Panc1 (cell line): ENCODE results near the gene PRCC. TPM values are rescaled to one million over a fixed set of nuclear protein-coding genes. Genes with fewer than 3 reads are reported as not detected.

Source experiments
- ATAC-seq: fragments of 200-7000 bp; cut with Tn5 transposase; 2 replicates; pipeline ENCODE4 v1.9.1; 2020; ENCODE audit warnings: mild to moderate bottlenecking, moderate library complexity
- BruUV-seq: library from RNA; stranded (reverse); fragments of 400-500 nt; replicated peaks from 2 replicates; lab custom pipeline; 2021; lab: Mats Ljungman, UMichigan
- CTCF ChIA-PET: fragments of 300-600 bp; sonication (Branson Sonifier 250); formaldehyde crosslinking; loops from one replicate; lab custom pipeline; 2022; ENCODE audit warnings: antibody characterized with exemption; lab: Charles Lee
- POLR2A ChIA-PET: fragments of 300-600 bp; sonication (Branson Sonifier 250); formaldehyde crosslinking; loops from one replicate; lab custom pipeline; 2022; ENCODE audit warnings: antibody characterized with exemption; lab: Charles Lee
- DNase-seq: peaks from one replicate; pipeline ENCODE4 v3.0.0-alpha.2; 2010; ENCODE audit warnings: low read depth, low spot score
- H3K27ac ChIP-seq: 2 replicates; pipeline ENCODE4 v1.5.1; 2011; ENCODE audit warnings: mild to moderate bottlenecking, low read length, inconsistent platforms
- H3K27me3 ChIP-seq: fragments of 200-500 bp; sonication (Bioruptor generic); 2 replicates; pipeline ENCODE4 v1.6.0; 2014; ENCODE audit warnings: low read length, inconsistent platforms; ENCODE audit not compliant: control insufficient read depth, insufficient read depth
- H3K36me3 ChIP-seq: fragments of 200-500 bp; sonication (Bioruptor generic); 2 replicates; pipeline ENCODE4 v1.5.1; 2014; ENCODE audit warnings: inconsistent platforms, mild to moderate bottlenecking, low read length, moderate library complexity; ENCODE audit not compliant: control insufficient read depth, insufficient read depth
- H3K4me1 ChIP-seq: 2 replicates; pipeline ENCODE4 v1.5.1; 2011; ENCODE audit warnings: inconsistent platforms, mild to moderate bottlenecking, low read length, moderate library complexity; ENCODE audit not compliant: control insufficient read depth, insufficient read depth
- H3K4me3 ChIP-seq, 2 experiments: 2 replicates each; pipeline ENCODE4 v1.5.1; 2011 to 2012; ENCODE audit warnings: low read depth in 2 of 2, low read length in 2 of 2, mild to moderate bottlenecking in 2 of 2, inconsistent platforms in 1 of 2, moderate library complexity in 1 of 2
- H3K9me3 ChIP-seq: fragments of 200-500 bp; sonication (Bioruptor generic); 2 replicates; pipeline ENCODE4 v1.5.1; 2014; ENCODE audit warnings: low read depth, mild to moderate bottlenecking, inconsistent platforms, low read length, moderate library complexity; ENCODE audit not compliant: control insufficient read depth, insufficient read depth
- POLR2AphosphoS5 ChIP-seq: IDR thresholded peaks from 2 replicates; pipeline ENCODE4 v1.6.1; 2012; ENCODE audit warnings: mild to moderate bottlenecking, low read depth, low read length, moderate library complexity
- SIN3A ChIP-seq: IDR thresholded peaks from 2 replicates; pipeline ENCODE4 v1.6.1; 2012; ENCODE audit warnings: low read depth, mild to moderate bottlenecking, low read length, moderate library complexity, borderline replicate concordance; ENCODE audit not compliant: insufficient read depth
- TCF7L2 ChIP-seq: IDR thresholded peaks from 2 replicates; pipeline ENCODE4 v1.6.1; 2011; ENCODE audit warnings: mild to moderate bottlenecking, low read depth, low read length, inconsistent platforms
- in situ Hi-C: cut with HindIII; loops from 2 replicates; pipeline ENCODE4 v1.10.0; 2016; ENCODE audit warnings: low sequenced_read_pairs, low pct_unique_long_range_greater_than_20kb
- intact Hi-C: fragments of 100-400 bp; cut with micrococcal nuclease; formaldehyde crosslinking; loops from one replicate; pipeline ENCODE4 v1.10.0; 2022; ENCODE audit not compliant: unreplicated experiment
- total RNA-seq: library from RNA; stranded (reverse); gene quantifications from one replicate; pipeline ENCODE4 v1.2.1, GENCODE V29; 2021; ENCODE audit not compliant: unreplicated experiment
- TF ChIP-seq, protein P1 (sequence below), 2 experiments: IDR thresholded peaks; 2 replicates each; pipeline ENCODE4 v1.6.1; 2011 to 2012; ENCODE audit warnings: low read depth in 2 of 2, control low read depth in 1 of 2, low read length in 1 of 2, mild to moderate bottlenecking in 1 of 2, moderate library complexity in 1 of 2; ENCODE audit not compliant: insufficient read depth in 1 of 2
- TF ChIP-seq, protein P2 (sequence below): fragments of 450-650 bp; IDR thresholded peaks from 2 replicates; pipeline ENCODE4 v1.5.1; 2017; ENCODE audit warnings: mild to moderate bottlenecking

PRCC gene
- total RNA-seq, 1 experiment from 2014 or later = 78.5 TPM

DNA sequence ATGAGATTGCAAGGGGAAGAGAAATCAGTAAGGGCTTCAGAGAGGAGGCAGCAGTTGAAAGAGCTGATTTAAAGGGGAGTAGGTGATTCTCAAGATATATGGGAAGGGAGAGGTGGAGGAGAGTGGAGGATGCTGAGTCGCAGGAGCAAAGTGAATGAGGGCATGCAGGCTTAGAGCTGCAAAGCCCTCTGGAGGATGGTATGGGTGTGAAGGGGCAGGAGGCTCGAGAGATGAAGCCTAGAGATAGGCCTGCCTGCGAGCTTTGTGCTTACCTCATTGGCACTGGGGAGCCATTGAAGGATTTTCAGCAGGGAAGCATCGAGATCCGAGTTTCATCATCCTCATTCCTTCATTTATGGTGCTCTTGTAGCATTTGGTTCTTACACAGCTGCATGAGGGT is 65.1 kb downstream of the PRCC start:
- Histone ChIP-seq H3K36me3 (no peaks in the 10 kb centered on the region), H3K4me3 (no peak overlapping the region), H3K4me1 (no peaks in the 10 kb centered on the region), H3K9me3 (no peaks in the 10 kb centered on the region), H3K27ac (no peak overlapping the region), H3K27me3 (peaks cover 9% of the 10 kb centered on the region)
- in situ Hi-C loops (no loop called here), intact Hi-C loops (no loop called here)
- ChIA-PET CTCF (interaction anchor here (0.6 to 0.7 kb wide), 2 partner anchors 53 to 126 kb away, joined by 3 to 13 read pairs; no protein-coding TSS in a partner anchor), POLR2A (no interaction called here)
- ATAC-seq (no peak), DNase-seq (no peak)
- TF ChIP-seq, protein P1, sequence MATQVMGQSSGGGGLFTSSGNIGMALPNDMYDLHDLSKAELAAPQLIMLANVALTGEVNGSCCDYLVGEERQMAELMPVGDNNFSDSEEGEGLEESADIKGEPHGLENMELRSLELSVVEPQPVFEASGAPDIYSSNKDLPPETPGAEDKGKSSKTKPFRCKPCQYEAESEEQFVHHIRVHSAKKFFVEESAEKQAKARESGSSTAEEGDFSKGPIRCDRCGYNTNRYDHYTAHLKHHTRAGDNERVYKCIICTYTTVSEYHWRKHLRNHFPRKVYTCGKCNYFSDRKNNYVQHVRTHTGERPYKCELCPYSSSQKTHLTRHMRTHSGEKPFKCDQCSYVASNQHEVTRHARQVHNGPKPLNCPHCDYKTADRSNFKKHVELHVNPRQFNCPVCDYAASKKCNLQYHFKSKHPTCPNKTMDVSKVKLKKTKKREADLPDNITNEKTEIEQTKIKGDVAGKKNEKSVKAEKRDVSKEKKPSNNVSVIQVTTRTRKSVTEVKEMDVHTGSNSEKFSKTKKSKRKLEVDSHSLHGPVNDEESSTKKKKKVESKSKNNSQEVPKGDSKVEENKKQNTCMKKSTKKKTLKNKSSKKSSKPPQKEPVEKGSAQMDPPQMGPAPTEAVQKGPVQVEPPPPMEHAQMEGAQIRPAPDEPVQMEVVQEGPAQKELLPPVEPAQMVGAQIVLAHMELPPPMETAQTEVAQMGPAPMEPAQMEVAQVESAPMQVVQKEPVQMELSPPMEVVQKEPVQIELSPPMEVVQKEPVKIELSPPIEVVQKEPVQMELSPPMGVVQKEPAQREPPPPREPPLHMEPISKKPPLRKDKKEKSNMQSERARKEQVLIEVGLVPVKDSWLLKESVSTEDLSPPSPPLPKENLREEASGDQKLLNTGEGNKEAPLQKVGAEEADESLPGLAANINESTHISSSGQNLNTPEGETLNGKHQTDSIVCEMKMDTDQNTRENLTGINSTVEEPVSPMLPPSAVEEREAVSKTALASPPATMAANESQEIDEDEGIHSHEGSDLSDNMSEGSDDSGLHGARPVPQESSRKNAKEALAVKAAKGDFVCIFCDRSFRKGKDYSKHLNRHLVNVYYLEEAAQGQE (IDR thresholded peaks at IDR 0.05; ENCODE audit: insufficient read depth in 1 of 2, low read depth in 2 of 2, low read length in 1 of 2) = no peak
- TF ChIP-seq, protein P2, sequence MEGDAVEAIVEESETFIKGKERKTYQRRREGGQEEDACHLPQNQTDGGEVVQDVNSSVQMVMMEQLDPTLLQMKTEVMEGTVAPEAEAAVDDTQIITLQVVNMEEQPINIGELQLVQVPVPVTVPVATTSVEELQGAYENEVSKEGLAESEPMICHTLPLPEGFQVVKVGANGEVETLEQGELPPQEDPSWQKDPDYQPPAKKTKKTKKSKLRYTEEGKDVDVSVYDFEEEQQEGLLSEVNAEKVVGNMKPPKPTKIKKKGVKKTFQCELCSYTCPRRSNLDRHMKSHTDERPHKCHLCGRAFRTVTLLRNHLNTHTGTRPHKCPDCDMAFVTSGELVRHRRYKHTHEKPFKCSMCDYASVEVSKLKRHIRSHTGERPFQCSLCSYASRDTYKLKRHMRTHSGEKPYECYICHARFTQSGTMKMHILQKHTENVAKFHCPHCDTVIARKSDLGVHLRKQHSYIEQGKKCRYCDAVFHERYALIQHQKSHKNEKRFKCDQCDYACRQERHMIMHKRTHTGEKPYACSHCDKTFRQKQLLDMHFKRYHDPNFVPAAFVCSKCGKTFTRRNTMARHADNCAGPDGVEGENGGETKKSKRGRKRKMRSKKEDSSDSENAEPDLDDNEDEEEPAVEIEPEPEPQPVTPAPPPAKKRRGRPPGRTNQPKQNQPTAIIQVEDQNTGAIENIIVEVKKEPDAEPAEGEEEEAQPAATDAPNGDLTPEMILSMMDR = no peak
- TF ChIP-seq TCF7L2 (no peak), POLR2AphosphoS5 (no peak)
- no TSS peak for BruUV-seq

DNA sequence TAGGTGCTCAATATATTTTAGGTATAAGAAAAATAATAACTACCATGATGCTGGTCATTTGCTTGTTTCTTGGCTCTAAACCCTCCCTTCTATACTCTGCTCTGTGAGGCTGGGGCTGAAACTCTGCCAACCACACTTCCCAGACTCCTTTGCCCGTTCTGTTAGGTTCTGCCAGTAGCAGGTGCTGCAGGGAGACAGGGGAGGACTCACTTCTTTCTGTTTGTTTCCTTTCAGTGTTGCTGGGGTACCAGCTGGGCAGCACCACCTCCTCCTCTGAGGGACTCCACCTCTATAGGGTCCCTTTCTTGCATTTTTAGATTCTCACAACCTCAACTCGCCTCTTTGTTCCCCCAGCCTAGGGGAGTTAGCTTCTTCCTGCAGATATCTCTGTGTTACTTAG is 66.3 kb downstream of the PRCC start:
- H3K27me3 ChIP-seq = peaks cover 9% of the 10 kb centered on the region
- ChIA-PET CTCF (interaction anchor here (0.6 to 0.7 kb wide), 3 partner anchors 10 to 378 kb away, joined by 4 to 7 read pairs (median 4); no protein-coding TSS in a partner anchor), POLR2A (no interaction called here)
- no peak overlapping the region for H3K4me3 ChIP-seq
- ATAC-seq = no peak
- TF ChIP-seq POLR2AphosphoS5 (no peak), TCF7L2 (no peak), SIN3A (no peak)
- TF ChIP-seq, protein P1 (IDR thresholded peaks at IDR 0.05; ENCODE audit: insufficient read depth in 1 of 2, low read depth in 2 of 2, low read length in 1 of 2) = no peak
- TF ChIP-seq, protein P2 = no peak
- no peak for DNase-seq
- H3K4me1 ChIP-seq = no peaks in the 10 kb centered on the region
- no peak overlapping the region for H3K27ac ChIP-seq
- intact Hi-C loops (no loop called here), in situ Hi-C loops (no loop called here)
- no peaks in the 10 kb centered on the region for H3K9me3 ChIP-seq
- BruUV-seq = no TSS peak
- H3K36me3 ChIP-seq = no peaks in the 10 kb centered on the region
